IMR-90 (cell line): ENCODE data around the gene ADPGK.
"Not testable (repeated sequence)": the region's sequence is repeated elsewhere in the genome, so short reads cannot be mapped to it uniquely, and the experiment has no call there.

Source experiments
- MXI1 ChIP-seq: IDR thresholded peaks from 2 replicates; pipeline ENCODE4 v1.6.1; 2012; ENCODE audit warnings: low read depth, mild to moderate bottlenecking, low read length, moderate library complexity, borderline replicate concordance
- POLR2A ChIP-seq: IDR thresholded peaks from 2 replicates; pipeline ENCODE4 v1.6.1; 2012; ENCODE audit warnings: mild to moderate bottlenecking, low read depth, low read length
- SMC3 ChIP-seq: fragments of 150-350 bp; IDR thresholded peaks from 2 replicates; pipeline ENCODE4 v1.6.1; 2016; ENCODE audit warnings: low read depth, mild to moderate bottlenecking, antibody characterized with exemption, low read length, moderate library complexity
- TF ChIP-seq, protein P1 (sequence below): conservative IDR thresholded peaks from 2 replicates; pipeline ENCODE4 v1.5.1; 2012; ENCODE audit warnings: mild to moderate bottlenecking, low read depth, low read length, improper control_type of control experiment

DNA sequence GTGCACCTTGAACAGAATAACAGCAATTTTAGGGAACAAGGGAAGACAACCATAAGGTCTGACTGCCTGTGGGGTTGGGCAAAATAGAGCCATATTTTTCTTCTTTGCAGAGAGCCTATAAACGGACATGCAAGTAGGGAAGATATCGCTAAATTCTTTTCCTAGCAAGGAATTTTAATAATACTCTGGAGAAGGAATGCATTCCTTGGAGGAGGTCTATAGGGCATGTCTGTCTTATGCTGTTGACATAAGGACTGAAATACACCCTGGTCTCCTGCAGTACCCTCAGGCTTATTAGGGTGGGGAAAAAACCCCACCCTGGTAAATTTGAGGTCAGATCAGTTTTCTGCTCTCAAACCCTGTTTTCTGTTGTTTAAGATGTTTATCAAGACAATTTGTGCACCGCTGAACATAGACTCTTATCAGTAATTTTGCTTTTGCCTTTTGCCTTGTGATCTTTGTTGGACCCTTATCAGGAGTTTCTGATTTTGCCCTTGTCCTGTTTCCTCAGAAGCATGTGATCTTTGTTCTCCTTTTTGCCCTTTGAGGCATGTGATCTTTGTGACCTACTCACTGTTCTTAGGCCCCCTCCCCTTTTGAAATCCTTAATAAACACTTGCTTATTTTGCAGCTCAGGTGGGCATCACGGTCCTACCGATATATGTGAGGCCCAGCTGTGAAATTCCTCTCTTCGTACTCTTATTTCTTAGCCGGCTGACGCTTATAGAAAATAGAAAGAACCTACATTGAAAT is 74.8 kb downstream of the ADPGK start:
- not testable (repeated sequence) for TF ChIP-seq MXI1, POLR2A, SMC3
- TF ChIP-seq, protein P1, sequence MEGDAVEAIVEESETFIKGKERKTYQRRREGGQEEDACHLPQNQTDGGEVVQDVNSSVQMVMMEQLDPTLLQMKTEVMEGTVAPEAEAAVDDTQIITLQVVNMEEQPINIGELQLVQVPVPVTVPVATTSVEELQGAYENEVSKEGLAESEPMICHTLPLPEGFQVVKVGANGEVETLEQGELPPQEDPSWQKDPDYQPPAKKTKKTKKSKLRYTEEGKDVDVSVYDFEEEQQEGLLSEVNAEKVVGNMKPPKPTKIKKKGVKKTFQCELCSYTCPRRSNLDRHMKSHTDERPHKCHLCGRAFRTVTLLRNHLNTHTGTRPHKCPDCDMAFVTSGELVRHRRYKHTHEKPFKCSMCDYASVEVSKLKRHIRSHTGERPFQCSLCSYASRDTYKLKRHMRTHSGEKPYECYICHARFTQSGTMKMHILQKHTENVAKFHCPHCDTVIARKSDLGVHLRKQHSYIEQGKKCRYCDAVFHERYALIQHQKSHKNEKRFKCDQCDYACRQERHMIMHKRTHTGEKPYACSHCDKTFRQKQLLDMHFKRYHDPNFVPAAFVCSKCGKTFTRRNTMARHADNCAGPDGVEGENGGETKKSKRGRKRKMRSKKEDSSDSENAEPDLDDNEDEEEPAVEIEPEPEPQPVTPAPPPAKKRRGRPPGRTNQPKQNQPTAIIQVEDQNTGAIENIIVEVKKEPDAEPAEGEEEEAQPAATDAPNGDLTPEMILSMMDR = not testable (repeated sequence)
